ENCODE measurements around the gene CRYBG2.

Gene CRYBG2

DNA sequence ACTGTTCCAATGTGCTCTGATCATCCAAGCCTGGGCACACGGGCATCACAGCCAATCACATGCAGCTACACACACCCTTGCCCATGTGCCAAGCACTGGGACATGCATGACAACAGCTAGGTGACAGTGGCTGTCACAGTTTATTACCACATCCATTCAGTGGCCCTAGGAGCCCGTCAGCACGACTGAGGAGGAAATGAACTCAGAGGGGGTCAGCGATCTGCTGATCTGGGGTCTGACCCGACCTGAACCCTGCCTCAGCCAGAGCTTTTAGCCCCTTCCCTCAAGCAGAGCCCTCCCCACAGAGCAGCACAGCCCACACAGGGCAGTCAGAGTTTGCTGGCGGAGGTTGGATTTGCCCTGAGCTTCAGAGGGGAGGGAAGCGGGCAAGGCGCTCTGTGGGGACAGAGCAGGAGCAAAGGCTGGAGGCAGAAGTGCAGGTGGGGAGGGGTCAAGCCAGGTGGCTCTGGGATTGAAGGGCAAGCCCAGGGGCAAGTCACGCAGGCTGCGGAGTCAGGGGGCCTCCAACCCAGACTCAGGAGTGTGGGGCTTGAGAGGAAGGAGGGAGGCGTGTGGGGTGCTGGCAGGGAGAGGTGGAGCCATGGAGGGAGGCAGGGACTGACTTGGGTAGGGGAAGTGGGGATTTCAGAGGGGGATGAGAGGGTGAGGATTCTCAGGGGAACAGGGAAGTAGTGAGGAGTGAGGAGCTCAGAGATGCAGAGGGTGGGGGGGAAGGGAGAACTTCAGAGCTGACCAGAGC lies 63.6 kb downstream of the CRYBG2 start:
- DNase-seq: no peak

DNA sequence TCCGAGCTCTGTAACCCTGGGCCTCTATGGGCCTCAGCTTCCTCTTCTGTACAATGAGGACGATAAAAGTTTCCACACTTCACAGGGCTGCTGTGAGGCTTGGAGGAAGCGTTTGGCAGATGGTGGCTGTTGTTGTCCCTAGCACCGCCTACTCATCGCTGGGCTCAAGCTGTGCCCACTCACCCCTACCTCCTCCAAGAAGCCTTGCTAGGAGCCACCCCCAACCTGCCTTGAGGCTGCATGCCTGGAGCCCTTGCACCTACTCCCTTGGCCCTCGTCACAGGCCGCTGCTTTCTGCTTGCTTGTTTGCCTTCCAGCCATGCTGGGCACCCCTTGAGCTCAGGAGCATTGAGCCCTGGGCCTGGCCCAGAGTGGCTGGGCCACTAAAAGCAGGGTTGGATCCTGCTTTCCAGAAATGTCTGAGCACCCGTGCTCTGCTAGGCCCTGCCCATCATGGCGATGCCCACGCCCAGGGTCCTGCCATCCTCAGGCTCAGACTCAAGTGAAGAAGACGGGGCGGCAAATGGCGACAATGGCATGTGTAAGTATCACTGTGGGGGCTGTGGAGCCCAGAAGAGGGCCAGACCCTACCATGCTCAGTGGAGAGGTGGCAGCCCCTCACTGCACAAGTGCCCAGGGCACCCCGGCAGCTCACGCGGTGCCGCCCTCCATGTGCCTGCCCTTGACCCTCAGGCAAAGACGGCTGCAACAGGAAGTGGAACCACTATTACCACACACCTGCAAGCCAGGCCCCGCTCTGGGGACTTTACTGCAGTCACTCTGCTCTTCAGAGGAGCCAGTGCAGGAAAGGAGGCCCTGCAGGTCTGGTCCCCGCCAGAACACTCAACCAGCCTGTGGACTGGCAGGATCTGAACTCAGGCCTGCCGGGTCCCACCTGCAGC lies 64.5 kb downstream of the CRYBG2 start:
- peak; percentile 65 for DNase-seq

DNA sequence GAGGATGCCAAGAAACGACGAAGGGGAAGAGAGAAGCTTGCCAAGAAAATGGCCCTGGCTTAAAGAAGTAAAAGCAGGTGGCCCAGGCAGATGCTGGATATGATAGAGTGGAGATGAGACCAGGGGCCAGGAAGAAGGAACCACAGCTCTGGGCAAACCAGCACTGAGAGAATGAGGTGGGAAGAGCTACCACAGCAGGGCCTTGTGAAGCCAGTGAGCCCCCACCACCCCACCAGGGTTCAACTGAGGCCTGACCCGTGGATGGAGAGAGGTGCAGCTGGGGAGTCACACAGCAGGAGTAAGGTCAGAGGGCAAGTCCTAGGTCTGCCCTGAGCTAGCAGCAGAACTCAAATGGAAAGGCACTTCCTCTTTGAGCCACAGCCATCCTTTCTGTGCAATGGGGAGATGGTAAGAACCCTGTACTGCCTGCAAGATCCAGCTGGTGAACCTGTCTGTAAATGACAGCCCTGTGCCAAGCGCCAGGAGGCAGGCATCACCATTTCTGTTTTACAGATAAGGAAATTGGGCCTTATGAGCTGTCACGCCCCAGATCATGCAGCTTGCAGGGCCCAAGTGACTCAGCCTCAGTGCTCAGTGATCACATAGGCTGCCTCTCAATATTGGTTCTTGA lies 65.5 kb downstream of the CRYBG2 start:
- DNase-seq: no peak

DNA sequence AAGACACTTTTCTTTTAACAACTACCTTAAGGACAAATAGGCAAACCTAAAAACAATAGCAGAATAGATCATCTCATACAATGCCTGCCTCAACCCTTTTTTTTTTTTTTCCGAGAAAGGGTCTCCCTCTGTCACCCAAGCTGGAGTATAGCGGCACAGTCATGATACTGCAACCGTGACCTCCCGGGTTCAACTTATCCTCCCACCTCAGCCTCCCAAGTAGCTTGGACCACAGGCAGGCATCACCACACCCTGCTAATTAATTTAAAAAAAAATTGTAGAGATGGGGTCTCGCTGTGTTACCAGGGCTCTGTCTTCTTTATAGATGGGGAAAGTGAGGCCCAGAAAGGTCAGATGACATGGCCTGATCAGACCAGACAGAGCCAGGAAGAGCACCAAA lies 66.1 kb downstream of the CRYBG2 start:
- no peak for DNase-seq

DNA sequence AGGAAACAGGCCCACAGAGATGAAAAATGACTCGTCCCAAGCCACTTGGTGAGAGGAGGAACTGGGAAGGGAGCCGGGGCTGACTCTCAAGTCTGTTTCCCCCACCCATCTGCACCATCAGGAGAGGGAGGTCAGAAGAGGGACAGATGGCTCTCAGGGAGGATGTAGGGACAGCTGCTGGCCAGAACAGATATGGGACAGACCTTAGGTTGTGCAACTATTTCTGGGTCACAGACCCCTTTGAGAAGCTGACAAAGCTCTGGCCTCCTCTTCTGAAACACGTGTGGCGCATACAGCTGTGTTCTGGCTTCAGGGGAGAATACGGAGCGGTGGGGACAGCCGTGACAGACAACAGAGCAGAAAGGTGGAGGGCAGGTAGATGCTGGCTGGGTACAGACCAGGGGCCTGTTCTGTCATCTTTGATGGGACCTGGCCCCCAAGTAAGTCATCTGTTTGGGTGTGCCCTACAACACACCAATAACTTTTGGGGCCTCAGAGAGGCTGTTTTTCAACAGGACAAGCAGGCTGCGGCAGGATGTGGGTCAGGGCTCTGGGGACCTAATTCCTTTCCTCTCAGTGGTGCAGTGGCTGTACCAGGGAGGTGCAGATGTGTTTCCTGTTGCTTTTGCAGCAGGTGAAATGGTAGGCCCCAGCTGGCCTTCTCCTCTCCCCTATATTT lies 66.8 kb downstream of the CRYBG2 start:
- DNase-seq: no peak

DNA sequence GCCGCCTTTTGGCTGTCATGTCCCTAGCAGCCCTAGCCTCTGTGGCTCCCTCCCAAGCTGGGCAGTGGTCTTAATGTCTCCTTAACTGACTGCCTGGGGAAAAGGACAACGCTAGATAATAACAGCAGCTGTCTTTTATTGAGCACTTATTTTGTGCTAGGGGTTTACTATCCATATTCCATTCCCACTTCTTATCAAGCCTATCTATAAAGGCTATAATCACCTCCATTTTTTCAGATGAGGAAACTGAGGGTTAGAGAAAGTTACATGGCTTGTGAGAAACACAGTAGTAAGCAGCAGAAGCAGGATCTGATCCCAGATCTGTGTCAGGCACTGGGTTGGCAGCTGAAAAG lies 67.9 kb downstream of the CRYBG2 start:
- no peak for DNase-seq

DNA sequence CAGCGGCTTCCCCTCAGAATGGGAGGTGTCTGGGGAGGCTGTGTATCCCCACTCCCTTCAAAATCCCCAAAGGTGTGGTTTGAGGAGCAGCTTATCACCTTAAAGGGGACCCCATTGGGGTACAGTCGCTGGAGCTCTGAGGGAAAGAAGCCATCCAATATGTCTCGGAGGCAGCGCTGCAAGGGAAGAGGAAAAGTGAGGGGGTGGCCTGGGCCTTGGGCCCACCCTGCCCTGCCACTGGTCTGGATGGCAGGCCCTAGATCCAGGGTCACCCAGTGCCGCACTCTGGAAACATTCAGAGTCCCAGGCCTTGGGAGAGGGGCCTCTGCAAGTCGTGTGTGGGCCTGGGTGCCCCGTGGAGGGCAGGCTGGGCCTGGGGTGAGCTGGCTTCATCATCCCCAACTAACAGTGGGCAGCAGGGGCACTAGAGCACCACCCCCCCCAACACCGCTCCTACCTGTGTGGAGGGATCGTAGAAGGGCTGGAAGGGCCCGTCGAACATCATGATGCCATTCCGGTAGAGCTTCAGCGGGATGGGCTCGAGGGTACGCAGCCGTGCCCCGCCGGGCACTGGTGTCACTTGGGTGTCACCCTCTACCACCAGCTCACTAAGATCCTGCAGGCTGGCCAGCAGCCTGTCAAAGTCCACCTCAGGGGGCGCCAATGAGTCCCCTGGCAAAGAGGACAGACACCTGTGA lies 68.4 kb downstream of the CRYBG2 start:
- no peak for DNase-seq

DNA sequence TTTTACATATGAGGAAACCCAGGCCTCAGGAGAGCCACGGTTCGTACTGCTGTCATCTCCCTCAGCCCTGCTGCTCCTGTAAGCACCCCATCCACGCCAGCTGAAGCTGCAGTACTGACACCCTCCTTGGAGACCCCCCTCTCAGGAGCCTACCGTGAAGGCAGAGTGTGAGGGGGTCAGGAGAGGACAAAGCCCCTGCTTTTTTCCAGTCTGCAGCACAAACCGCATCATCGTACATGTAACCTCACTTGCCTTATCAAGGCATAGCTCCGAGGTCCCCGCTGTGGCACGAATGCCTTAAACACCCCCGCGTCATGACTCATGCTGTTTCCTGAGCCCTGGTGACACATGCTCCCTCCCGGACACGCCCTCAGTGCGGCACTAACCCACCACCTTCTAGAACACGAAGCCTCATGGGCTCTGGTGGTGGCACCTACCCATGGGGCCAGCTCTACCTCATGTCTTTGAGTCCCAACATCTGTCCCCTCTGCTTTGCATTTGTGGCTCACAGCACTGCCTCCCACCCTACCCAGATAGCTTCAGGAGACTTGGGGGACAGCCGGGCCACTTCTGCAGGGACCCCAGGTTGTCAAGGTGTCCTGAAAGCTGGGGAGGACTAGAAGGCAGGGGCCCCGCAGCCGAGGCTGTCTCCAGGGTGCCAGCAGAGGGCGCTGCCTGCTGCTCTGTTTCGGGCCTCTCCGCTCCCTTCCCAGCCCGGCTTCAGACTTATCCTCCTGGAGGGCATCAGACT lies 69.2 kb downstream of the CRYBG2 start:
- DNase-seq: no peak

DNA sequence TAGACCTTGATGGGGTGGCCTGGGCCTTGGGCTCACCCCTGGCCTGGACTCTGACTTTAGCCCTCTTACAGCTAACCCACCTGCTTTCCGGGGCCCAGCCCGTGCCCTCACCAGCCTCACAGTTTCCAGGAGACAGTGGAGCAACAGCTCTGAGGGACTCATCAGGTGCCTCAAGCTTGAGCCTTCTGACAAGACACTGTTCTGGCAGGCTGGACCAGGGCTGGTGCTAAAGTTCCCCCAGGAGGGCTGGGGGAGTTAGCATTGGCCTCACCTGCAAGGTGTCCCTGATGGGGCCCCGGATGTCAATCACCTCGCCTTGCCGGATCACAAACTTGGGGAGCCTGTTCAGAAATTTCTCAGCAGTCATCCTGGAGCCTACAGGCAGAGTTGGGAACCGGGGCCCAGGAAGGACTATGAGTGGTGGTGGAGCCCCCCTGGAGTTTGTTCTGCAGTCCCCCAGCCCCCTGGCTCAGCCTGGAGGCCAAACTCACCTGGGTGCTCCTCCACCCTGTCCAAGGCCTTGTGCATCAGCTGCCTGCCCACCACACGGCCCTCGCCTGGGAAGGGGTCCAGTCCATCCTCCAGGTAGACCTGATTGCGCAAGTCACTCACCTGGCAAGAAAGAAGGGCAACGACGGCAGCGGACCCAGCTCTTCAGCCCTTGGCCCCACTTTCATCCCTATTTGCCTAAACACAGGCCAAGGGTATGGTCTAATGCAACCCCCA lies 69.9 kb downstream of the CRYBG2 start:
- DNase-seq: no peak

DNA sequence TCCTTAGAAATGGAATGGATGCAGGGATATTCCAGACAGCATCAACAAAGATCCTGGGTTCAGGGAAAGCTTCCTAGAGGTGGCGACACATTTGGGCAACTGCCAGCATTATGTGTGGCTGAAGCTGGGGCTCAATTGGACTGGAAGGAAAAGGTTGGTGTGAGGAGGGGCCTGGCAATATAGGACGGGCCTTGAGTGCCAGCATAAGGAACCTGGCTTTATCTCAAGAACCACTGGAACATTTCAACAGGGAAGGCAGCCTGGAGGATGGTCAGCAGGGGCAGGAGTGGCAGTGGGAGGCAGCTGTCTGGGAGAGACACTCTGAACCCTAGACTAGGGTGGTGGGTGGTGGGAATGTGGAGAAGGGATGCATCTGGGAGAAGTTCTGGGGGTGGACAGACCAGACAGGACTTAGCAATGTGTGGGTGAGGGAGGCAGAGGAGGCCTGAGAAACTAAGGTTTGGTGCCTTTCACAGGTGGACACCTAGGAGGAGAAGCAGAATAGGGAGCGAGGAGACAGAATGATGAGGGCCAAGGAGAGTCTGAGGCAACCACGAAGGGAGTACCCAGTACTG lies 70.6 kb downstream of the CRYBG2 start:
- DNase-seq: no peak

DNA sequence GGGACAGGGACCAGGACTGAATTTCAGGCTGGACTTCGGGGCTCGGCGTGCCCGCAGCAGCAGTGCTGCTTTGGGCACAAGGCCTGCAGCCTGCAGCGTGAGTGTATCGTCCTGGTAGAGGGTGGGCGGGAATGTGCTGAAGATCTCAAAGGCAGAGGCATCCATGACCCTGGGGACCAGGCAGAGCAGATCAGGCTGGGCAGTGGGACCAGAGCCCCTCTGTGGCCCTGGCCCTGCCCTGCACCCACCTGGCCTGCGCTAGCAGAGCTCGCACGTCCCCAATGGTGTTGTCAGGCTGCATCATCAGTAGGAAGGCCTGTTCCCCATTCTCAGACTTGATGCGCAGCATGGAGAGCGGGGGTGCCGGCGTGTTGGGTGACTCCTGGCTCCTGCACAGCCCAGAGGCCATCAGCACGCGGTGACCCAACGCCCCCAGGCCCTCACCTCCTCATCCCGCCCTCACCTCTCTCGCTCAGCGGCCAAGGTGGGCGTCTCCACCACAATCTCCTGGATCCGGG lies 71.5 kb downstream of the CRYBG2 start:
- no peak for DNase-seq

DNA sequence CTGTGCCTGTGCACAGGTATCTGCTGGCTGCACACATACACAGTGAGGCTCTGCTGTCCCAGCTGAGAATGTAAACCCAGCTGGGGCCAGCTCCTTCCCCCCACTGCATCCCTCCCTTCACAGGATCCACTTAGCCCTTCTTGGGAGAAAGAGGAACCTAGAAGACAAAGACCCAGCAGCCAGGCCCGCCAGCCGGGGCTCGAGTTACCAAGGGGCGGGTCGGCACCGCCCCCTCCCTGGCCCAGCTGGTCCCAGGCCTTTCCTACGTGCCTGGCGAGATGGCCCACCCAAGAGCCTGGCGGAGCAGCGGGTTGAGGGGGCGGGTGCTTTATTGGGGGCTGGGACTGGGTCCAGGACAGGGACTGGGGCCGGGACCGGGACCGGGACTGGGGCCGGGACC lies 72.0 kb downstream of the CRYBG2 start:
- DNase-seq: no peak

DNA sequence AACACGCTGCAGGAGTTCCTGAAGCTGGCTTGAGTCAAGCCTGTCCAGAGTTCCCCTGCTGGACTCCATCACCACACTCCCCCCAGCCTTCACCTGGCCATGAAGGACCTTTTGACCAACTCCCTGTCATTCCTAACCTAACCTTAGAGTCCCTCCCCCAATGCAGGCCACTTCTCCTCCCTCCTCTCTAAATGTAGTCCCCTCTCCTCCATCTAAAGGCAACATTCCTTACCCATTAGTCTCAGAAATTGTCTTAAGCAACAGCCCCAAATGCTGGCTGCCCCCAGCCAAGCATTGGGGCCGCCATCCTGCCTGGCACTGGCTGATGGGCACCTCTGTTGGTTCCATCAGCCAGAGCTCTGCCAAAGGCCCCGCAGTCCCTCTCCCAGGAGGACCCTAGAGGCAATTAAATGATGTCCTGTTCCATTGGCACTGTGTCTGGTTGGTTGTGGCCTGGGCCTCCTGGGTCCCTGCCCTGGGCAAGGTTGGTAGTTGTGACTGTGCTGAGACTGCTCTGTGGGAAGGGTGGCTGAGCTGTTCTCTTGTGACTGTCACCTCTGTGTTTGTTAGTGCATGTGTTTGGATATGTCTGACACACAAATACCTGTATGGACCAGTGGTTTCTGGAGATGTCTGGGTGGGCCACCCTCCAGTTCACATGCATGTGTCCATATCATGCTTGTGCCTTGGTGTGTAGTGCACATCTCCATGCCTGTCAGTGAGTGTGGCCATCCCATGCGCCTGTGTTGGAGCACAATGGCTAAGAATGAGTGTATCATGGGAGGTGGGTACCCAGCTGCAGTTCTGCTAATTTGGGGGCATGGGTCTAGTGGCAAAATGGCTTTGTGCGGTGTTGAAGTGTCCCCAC lies 72.6 kb downstream of the CRYBG2 start:
- no peak for DNase-seq

DNA sequence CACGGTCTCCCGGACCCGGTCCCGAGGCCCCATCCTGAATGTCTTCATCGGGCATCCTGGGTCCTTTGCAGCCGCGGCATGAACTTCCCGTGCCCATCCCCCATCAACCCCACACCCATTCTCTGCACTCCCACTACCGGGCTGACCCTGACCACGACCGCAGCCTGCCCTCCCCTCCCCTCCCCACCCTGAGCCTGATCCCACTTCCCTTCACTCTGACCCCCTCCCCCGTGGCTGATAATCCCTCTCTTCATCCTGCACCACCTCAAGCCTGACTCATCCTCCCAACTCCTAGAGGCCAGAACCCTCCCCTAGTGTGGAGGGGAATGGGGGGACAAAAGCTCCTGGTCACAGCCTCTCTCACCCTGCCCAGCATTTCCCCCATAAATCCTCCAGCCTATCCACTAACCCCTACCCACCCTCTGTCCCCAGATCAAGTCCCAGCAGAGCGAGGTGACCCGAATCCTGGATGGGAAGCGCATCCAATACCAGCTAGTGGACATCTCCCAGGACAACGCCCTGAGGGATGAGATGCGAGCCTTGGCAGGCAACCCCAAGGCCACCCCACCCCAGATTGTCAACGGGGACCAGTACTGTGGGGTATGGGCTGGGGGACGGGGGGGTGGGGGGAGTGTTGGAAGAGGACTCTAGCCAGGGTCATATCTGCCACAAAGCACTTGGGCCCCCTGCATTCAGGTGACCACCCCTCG lies 73.4 kb downstream of the CRYBG2 start:
- no peak for DNase-seq

DNA sequence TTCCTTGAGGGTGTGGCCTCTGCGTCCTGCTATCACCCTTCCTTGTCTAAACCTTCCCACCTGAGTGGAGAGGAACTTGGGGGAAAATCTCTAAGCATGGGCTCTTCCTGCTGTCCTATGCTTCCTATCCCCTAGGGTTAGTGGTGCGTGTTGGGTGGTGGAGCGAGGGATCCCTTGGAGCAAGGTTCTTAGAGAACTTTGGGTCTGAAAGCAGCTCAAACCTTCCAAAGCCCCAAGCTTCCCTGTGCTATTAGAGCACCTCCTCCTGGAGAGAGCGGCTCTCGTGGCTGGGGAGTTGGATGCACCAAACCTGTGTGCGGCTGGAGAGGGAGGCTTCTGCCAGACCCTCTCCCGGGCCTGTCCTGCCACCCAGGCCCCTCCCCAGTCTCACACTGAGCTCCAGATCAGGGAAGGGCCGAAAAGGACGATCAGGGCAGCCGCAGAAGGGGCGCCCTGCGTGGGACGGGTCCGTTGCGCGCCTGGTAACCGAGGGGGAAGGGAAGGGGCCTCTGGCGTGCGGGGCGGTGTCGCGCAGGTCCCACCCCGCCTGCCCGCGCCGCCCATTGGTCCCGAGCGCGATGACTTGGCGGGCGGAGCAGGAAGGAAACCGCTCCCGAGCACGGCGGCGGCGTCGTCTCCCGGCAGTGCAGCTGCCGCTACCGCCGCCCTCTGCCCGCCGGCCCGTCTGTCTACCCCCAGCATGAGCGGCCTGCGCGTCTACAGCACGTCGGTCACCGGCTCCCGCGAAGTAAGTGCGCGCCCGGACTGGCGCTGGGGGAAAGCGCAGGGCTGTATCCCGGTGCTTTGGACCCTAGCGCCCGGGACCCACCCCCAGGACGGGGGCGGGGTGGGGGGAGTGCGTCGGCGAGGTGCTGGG lies 74.2 kb downstream of the CRYBG2 start, which contains the start of gene SH3BGRL3:
Gene SH3BGRL3 (plus strand): TSS at position 631 of the 877 bp plus-strand sequence. CDS start 70 bp downstream, at position 701.
- DNase-seq: peak; percentile 83

DNA sequence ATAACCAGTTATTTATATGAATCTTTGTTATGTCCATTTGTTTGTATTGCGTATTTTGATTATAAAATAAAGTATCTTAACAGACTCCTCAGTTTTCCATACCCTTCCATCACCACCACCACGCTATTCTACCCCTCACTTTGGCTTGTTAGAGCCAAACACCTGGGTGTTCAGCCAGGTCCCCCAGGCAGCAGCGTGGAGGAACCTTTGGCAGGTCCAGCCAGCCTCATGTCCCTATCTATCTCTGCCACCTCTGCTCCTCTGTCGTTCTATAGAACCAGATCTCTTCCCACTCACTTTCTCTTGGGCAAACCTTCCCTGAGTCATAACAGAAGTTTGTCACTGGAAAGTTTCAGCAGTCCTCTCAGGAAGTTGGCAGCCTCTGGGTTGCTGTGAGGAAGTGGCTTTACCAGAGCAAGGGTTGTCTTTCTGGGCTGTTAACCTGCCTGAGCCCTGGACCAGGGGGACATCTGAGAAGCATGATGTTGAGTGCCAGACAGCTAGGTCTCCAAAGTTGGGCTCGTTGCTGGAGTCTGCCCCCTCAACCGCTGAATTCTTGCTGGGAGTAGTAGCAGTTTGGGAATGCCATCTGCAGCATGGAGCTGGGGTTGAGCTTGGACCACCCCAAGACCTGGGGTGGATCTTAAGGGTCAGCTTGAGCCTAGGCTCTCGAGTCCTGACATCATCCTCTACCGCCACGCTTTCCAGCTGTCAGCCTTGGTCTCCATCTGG lies 75.0 kb downstream of the CRYBG2 start:
- DNase-seq: no peak

DNA sequence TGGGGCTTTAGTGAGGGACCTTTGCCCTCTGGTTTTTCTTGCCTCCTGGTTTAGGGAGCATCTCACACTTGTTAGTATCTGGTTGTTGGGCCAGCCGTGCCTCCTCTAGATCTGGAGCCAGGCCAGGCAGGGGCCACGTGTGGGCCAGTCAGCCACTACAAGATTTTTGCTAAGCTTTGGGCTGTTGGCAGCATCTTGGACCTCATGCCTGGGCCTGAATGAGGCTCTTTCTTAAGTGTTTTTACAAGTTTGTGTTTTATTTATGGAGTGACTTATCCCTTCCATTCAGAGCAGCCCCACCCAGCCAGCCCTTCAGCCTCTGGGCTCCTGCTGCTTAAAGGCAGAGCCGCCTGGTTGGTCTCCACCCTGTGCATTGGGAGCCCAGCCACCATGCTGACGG lies 75.6 kb downstream of the CRYBG2 start:
- no peak for DNase-seq

All from DMS79 treated with DMSO at 0.1 percent for 48 hours (cell line).